Activated CD4-positive, alpha-beta T cell treated with anti-CD3 and anti-CD28 coated beads, Interleukin-2, Interleukin-6, amounts not matched to agents 100 ng/mL and 50 ng/mL, durations not matched to agents 16 hours and 8 hours (primary cell): ENCODE data around the gene TMEM114.
"Not testable (repeated sequence)": the region's sequence is repeated elsewhere in the genome, so short reads cannot be mapped to it uniquely, and the experiment has no call there.

Experiments used
- DNase-seq: peaks from one replicate; pipeline ENCODE4 v3.0.0-alpha.2; 2020

Gene TMEM114

GRCh38 chr16:8572919-8573724 is 17.2 kb downstream of the TMEM114 start:
- DNase-seq, result peak; percentile 24

GRCh38 chr16:8572063-8572918 is 18.0 kb downstream of the TMEM114 start:
- DNase-seq, result no peak

GRCh38 chr16:8571061-8571596 is 19.2 kb downstream of the TMEM114 start:
- DNase-seq, result no peak

GRCh38 chr16:8570393-8570792 is 19.9 kb downstream of the TMEM114 start:
- DNase-seq, result not testable (repeated sequence)

- no peak for DNase-seq
Measured at GRCh38 chr16:8569650-8570346, 20.5 kb downstream of the TMEM114 start.

- DNase-seq, result no peak
Measured at GRCh38 chr16:8568231-8568617, 22.1 kb downstream of the TMEM114 start.

GRCh38 chr16:8567355-8568230 is 22.7 kb downstream of the TMEM114 start:
- peak; percentile 89 for DNase-seq

- no peak for DNase-seq
Measured at GRCh38 chr16:8565498-8565897, 24.8 kb downstream of the TMEM114 start.

GRCh38 chr16:8564934-8565345 is 25.4 kb downstream of the TMEM114 start:
- no peak for DNase-seq

- not testable (repeated sequence) for DNase-seq
Measured at GRCh38 chr16:8563944-8564540, 26.3 kb downstream of the TMEM114 start.

- DNase-seq, result no peak
Measured at GRCh38 chr16:8561496-8561895, 28.8 kb downstream of the TMEM114 start.

GRCh38 chr16:8555400-8555799 is 34.9 kb downstream of the TMEM114 start:
- no peak for DNase-seq

- DNase-seq, result no peak
Measured at GRCh38 chr16:8554881-8555280, 35.4 kb downstream of the TMEM114 start.

- no peak for DNase-seq
Measured at GRCh38 chr16:8554022-8554421, 36.3 kb downstream of the TMEM114 start.

- no peak for DNase-seq
Measured at GRCh38 chr16:8552487-8553221, 37.7 kb downstream of the TMEM114 start.

GRCh38 chr16:8551388-8552332 is 38.7 kb downstream of the TMEM114 start:
- no peak for DNase-seq

GRCh38 chr16:8550728-8551387 is 39.5 kb downstream of the TMEM114 start:
- DNase-seq, result no peak

- DNase-seq, result no peak
Measured at GRCh38 chr16:8549843-8550412, 40.4 kb downstream of the TMEM114 start.

- no peak for DNase-seq
Measured at GRCh38 chr16:8548166-8548565, 42.1 kb downstream of the TMEM114 start.
